Measurements from ENCODE around the gene HRK. TPM values are rescaled to one million over a fixed set of nuclear protein-coding genes. Genes with fewer than 3 reads are reported as not detected.

Gene HRK
- total RNA-seq, 1 donor from 2014 or later: 3.5 TPM

GRCh38 chr12:116870306-116870705 is 10.9 kb downstream of the HRK start:
- Histone ChIP-seq H3K4me3 (ENCODE audit: low read depth, low read length) (no peak overlapping the region), H3K27me3 (ENCODE audit: control insufficient read depth, insufficient read depth, low read length) (peaks cover 6% of the 10 kb centered on the region), H3K36me3 (ENCODE audit: control insufficient read depth, insufficient read depth, low read length) (no peaks in the 10 kb centered on the region)
- TF ChIP-seq, protein P1, sequence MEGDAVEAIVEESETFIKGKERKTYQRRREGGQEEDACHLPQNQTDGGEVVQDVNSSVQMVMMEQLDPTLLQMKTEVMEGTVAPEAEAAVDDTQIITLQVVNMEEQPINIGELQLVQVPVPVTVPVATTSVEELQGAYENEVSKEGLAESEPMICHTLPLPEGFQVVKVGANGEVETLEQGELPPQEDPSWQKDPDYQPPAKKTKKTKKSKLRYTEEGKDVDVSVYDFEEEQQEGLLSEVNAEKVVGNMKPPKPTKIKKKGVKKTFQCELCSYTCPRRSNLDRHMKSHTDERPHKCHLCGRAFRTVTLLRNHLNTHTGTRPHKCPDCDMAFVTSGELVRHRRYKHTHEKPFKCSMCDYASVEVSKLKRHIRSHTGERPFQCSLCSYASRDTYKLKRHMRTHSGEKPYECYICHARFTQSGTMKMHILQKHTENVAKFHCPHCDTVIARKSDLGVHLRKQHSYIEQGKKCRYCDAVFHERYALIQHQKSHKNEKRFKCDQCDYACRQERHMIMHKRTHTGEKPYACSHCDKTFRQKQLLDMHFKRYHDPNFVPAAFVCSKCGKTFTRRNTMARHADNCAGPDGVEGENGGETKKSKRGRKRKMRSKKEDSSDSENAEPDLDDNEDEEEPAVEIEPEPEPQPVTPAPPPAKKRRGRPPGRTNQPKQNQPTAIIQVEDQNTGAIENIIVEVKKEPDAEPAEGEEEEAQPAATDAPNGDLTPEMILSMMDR (IDR thresholded peaks at IDR 0.05; ENCODE audit: insufficient read depth, low read length, poor library complexity, severe bottlenecking): no peak
- no peak for DNase-seq (ENCODE audit: low read depth)

- DNase-seq (ENCODE audit: low read depth): no peak
- Histone ChIP-seq H3K4me3 (ENCODE audit: low read depth, low read length) (no peak overlapping the region), H3K27me3 (ENCODE audit: control insufficient read depth, insufficient read depth, low read length) (no peaks in the 10 kb centered on the region), H3K36me3 (ENCODE audit: control insufficient read depth, insufficient read depth, low read length) (no peaks in the 10 kb centered on the region)
- TF ChIP-seq, protein P1 (IDR thresholded peaks at IDR 0.05; ENCODE audit: insufficient read depth, low read length, poor library complexity, severe bottlenecking): no peak
These were observed 13.7 kb downstream of the HRK start for GRCh38 chr12:116867523-116867922.

DNA sequence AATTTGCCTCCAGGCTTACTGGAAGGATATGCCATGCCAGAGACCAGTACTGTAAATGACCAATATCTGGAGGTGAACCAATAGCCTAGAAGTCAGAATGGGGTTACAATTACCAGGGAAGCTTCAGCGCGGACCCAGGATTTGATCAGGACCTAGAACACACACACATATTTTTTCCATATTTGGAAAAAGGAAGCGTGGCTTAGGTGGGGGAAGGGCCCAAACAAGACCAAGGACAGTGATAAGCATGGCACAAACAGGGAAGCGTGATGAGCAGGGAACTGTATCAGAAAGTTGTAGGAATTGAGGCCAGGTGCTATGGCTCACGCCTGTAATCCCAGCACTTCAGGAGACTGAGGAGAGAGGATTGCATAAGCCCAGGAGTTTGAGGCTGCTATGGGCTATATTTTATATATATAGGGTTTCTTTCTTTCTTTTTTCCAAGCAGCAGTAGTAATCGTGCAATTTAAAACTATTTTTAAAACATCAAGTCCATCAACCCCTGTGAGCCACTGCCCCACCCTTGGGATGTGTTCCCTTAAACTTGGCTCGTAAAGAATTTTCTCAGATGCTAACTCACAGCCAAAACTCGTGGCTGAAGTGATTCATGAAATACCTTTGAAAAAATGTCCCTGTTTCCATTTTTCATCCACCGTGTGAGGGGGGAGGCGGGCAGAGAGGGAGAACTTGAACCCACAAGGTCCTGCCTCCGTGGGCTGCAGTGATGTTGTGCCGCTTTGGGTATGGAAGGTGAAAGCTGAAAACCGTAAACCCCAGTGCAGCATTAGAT is 16.7 kb downstream of the HRK start:
- no peak overlapping the region for H3K4me3 ChIP-seq (ENCODE audit: low read depth, low read length)
- TF ChIP-seq, protein P1 (IDR thresholded peaks at IDR 0.05; ENCODE audit: insufficient read depth, low read length, poor library complexity, severe bottlenecking): no peak

DNA sequence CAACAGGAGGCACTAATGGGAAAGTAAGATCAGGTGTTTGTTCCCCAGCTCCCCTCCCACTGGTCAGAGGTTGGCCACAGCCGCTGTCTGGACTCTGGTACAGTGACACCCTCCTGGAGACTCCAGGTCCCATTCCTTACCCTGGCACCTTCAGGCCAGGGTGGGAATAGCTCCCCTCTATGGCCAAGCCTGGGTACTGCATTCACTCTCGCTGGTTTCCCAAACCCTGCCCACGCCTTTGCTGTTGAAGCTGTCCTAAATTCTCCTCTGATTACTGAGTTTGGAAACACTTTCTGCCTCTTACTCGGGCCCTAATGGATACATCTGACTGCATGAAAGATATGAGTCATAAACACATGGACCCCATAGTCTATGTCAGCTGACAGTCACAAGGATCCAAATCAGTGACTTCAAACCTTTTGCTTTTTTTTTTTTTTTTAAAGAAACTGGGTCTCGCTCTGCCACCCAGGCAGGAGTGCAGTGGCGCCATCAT is 17.9 kb downstream of the HRK start:
- TF ChIP-seq, protein P1 (IDR thresholded peaks at IDR 0.05; ENCODE audit: insufficient read depth, low read length, poor library complexity, severe bottlenecking): peak; percentile 52
- no peak overlapping the region for H3K4me3 ChIP-seq (ENCODE audit: low read depth, low read length)
- H3K27me3 ChIP-seq (ENCODE audit: control insufficient read depth, insufficient read depth, low read length): peaks cover 14% of the 10 kb centered on the region
- no peak for DNase-seq (ENCODE audit: low read depth)
- H3K36me3 ChIP-seq (ENCODE audit: control insufficient read depth, insufficient read depth, low read length): no peaks in the 10 kb centered on the region

More for the DNA sequence above, 16.7 kb downstream of the HRK start:
- no peak for DNase-seq (ENCODE audit: low read depth)
- Histone ChIP-seq H3K36me3 (ENCODE audit: control insufficient read depth, insufficient read depth, low read length) (no peaks in the 10 kb centered on the region), H3K27me3 (ENCODE audit: control insufficient read depth, insufficient read depth, low read length) (peaks cover 4% of the 10 kb centered on the region)

DNA sequence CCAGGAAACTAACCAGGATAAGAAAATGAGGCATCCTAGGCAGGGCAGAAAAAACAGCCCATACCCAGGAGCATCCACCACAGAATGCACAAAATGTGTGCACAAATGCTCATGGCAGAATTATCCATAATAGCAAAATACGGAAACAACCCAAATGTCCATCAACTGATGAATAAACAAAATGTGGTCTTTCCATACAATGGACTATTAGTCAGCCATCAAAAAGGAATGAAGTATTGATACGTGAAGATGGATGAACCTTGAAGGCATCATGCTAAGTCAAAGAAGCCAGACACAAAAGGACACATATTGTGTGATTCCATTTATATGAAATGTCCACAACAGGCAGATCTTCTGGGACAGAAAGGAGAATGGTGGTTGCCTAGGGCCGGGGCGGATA is 19.1 kb downstream of the HRK start:
- Histone ChIP-seq H3K27me3 (ENCODE audit: control insufficient read depth, insufficient read depth, low read length) (peaks cover 19% of the 10 kb centered on the region), H3K36me3 (ENCODE audit: control insufficient read depth, insufficient read depth, low read length) (no peaks in the 10 kb centered on the region), H3K4me3 (ENCODE audit: low read depth, low read length) (no peak overlapping the region)
- TF ChIP-seq, protein P1 (IDR thresholded peaks at IDR 0.05; ENCODE audit: insufficient read depth, low read length, poor library complexity, severe bottlenecking): no peak
- DNase-seq (ENCODE audit: low read depth): no peak
